D341Med (cell line): ENCODE results near the gene PBX3.
A peak's percentile ranks its signal among the peaks of the same experiment; 100 is the strongest.

Experiments
- DNase-seq: peaks from one replicate; pipeline ENCODE4 v3.0.0; 2012; ENCODE audit warnings: low spot score

The PBX3 gene

GRCh38 chr9:125950880-125951471, 203.8 kb downstream of the PBX3 start:
- DNase-seq: no peak

- no peak for DNase-seq
Measured at GRCh38 chr9:125953314-125954019, 206.3 kb downstream of the PBX3 start.

GRCh38 chr9:125956102-125956501, 208.9 kb downstream of the PBX3 start:
- DNase-seq: no peak

- no peak for DNase-seq
Measured at GRCh38 chr9:125959315-125959714, 212.1 kb downstream of the PBX3 start.

- DNase-seq: no peak
Measured at GRCh38 chr9:125959951-125960619, 212.9 kb downstream of the PBX3 start.

GRCh38 chr9:125960626-125961025, 213.5 kb downstream of the PBX3 start:
- DNase-seq: no peak

GRCh38 chr9:125961072-125961471, 213.9 kb downstream of the PBX3 start:
- no peak for DNase-seq

- no peak for DNase-seq
Measured at GRCh38 chr9:125963932-125964331, 216.8 kb downstream of the PBX3 start.

GRCh38 chr9:125964702-125965225, 217.6 kb downstream of the PBX3 start:
- no peak for DNase-seq

GRCh38 chr9:125965477-125965876, 218.3 kb downstream of the PBX3 start:
- peak; percentile 62 for DNase-seq

- DNase-seq: no peak
Measured at GRCh38 chr9:125966466-125966865, 219.3 kb downstream of the PBX3 start.

GRCh38 chr9:125966959-125967711, 220.0 kb downstream of the PBX3 start:
- peak; percentile 59 for DNase-seq

- no peak for DNase-seq
Measured at GRCh38 chr9:125968714-125969374, 221.7 kb downstream of the PBX3 start.

GRCh38 chr9:125969462-125969861, 222.3 kb downstream of the PBX3 start:
- no peak for DNase-seq

GRCh38 chr9:125969868-125970267, 222.7 kb downstream of the PBX3 start:
- DNase-seq: no peak

GRCh38 chr9:125970340-125970739, 223.2 kb downstream of the PBX3 start:
- DNase-seq: no peak

- no peak for DNase-seq
Measured at GRCh38 chr9:125971050-125971449, 223.9 kb downstream of the PBX3 start.

GRCh38 chr9:125972012-125972729, 225.0 kb downstream of the PBX3 start:
- DNase-seq: no peak

- no peak for DNase-seq
Measured at GRCh38 chr9:125973547-125973946, 226.4 kb downstream of the PBX3 start.

- no peak for DNase-seq
Measured at GRCh38 chr9:125974705-125975104, 227.5 kb downstream of the PBX3 start.

- no peak for DNase-seq
Measured at GRCh38 chr9:125977223-125977622, 230.1 kb downstream of the PBX3 start.
